Ovary (tissue), 9 donors: Measurements from ENCODE around the gene PLA2G1B. TPM values are rescaled to one million over a fixed set of nuclear protein-coding genes. Genes with fewer than 3 reads are reported as not detected.

ENCODE experiments used
- DNase-seq, 5 donors: peaks; one replicate each; pipeline ENCODE4 v3.0.0-alpha.2; 2019 to 2020
- H3K27ac ChIP-seq, 2 donors: fragments of 200-600 bp; one replicate each; pipeline versions ENCODE4 v1.5.1 to v1.8.0; 2019 to 2022
- H3K27me3 ChIP-seq: fragments of 200-600 bp; one replicate; pipeline ENCODE4 v1.8.0; 2022
- H3K36me3 ChIP-seq: fragments of 200-600 bp; sonication (generic); one replicate; pipeline ENCODE4 v1.5.1; 2019
- H3K4me1 ChIP-seq: one replicate; pipeline ENCODE4 v1.8.1; 2013; ENCODE audit warnings: mild to moderate bottlenecking, moderate library complexity; ENCODE audit not compliant: insufficient read depth
- H3K4me3 ChIP-seq: fragments of 200-600 bp; sonication (generic); one replicate; pipeline ENCODE4 v1.5.1; 2017
- H3K9me3 ChIP-seq, 2 donors: fragments of 200-600 bp in 1 of 2; sonication (generic) in 1 of 2; one replicate each; pipeline versions ENCODE4 v1.5.1 to v1.8.1; 2013 to 2019; ENCODE audit warnings: mild to moderate bottlenecking in 1 of 2, moderate library complexity in 1 of 2
- CTCF ChIP-seq, 3 donors: fragments of 450-650 bp in 2 of 3; fragments of 200-600 bp in 1 of 3; IDR thresholded peaks; one replicate each; pipeline versions ENCODE4 v1.5.1 to v1.8.0; 2016 to 2022; ENCODE audit warnings: antibody characterized with exemption in 3 of 3, mild to moderate bottlenecking in 1 of 3
- EP300 ChIP-seq: sonication (generic); formaldehyde crosslinking; IDR thresholded peaks from one replicate; pipeline ENCODE4 v1.6.1; 2017; ENCODE audit warnings: antibody characterized with exemption
- POLR2A ChIP-seq: fragments of 450-650 bp; IDR thresholded peaks from one replicate; pipeline ENCODE4 v1.6.1; 2017; ENCODE audit warnings: antibody characterized with exemption, mild to moderate bottlenecking, moderate library complexity
- WGBS, 3 donors: extraction: QIAGEN DNeasy Blood & Tissue Kit in 1 of 3; methylation state at CpG; one replicate each; pipeline versions ENCODE4 v1.1.5 to v1.1.7; 2013 to 2017; 5-methylcytosine and 5-hydroxymethylcytosine counted together
- intact Hi-C, 4 donors: fragments of 100-400 bp; cut with DNase I; formaldehyde crosslinking; loops; one replicate each; pipeline versions ENCODE4 v1.11.0 to v1.15.1; 2022 to 2023
- polyA plus RNA-seq, 2 donors: library from polyadenylated mRNA; stranded (reverse); fragments of 200-250 nt in 1 of 2; fragments of 350-450 nt in 1 of 2; fragmentation: Illumina TruSeq in 1 of 2; extraction: RNeasy Lipid Tissue Mini Kit (QIAGEN cat#74804) in 1 of 2; gene quantifications; one replicate each; pipeline ENCODE4 v1.2.3, GENCODE V29; 2013 to 2014
- total RNA-seq, 7 donors: library from RNA; depleted of rRNA in 2 of 7; stranded (reverse); fragments of >200 nt in 2 of 7; fragmentation: NEBNext Ultra II Directional in 3 of 7; extraction: Animal tissue kit (Norgen Biotek cat#: 25700) in 3 of 7; gene quantifications; one replicate each; pipeline versions ENCODE4 v1.1.0 to v1.2.4, GENCODE V29; 2016 to 2023
- donor health status: DM: no; HTN: no; CAD: no; lungs with moderate emphysema.
- donor health status: DM: no; HTN: no; CAD: no.
- donor health status: Bipolar disorder and iron deficiency.
- donor health status: DM: yes; HTN: yes; CAD: no.
- donor health status: DM: no; HTN: no; CAD: no.
- donor health status: DM: yes; HTN: yes; CAD: no.

Gene PLA2G1B
- total and polyA plus RNA-seq, 9 donors, result 0.67 to 17.0 (median 7.1) TPM

GRCh38 chr12:120352117-120352516 is 24.5 kb upstream of the PLA2G1B start:
- Histone ChIP-seq H3K36me3 (no peaks in the 10 kb centered on the region), H3K9me3 (no peaks in the 10 kb centered on the region), H3K27me3 (no peaks in the 10 kb centered on the region), H3K27ac (no peak overlapping the region), H3K4me3 (no peak overlapping the region), H3K4me1 (no peaks in the 10 kb centered on the region)
- intact Hi-C loops, result no loop called here
- 77 to 87% (median 85%) methylated on average over 5 of the region's 5 CpGs for WGBS, 3 donors
- TF ChIP-seq CTCF (IDR thresholded peaks at IDR 0.05) (no peak), POLR2A (no peak), EP300 (no peak)
- DNase-seq, result no peak

GRCh38 chr12:120350576-120351350 is 23.2 kb upstream of the PLA2G1B start:
- TF ChIP-seq EP300 (no peak), CTCF (IDR thresholded peaks at IDR 0.05) (no peak), POLR2A (no peak)
- H3K36me3 ChIP-seq, result no peaks in the 10 kb centered on the region
- DNase-seq, result no peak
- H3K9me3 ChIP-seq, result no peaks in the 10 kb centered on the region
- 51 to 73% (median 57%) methylated on average over 19 of the region's 19 CpGs for WGBS, 3 donors
- no peak overlapping the region for H3K4me3 ChIP-seq
- intact Hi-C loops, result no loop called here
- no peaks in the 10 kb centered on the region for H3K4me1 ChIP-seq
- H3K27me3 ChIP-seq, result no peaks in the 10 kb centered on the region
- no peak overlapping the region for H3K27ac ChIP-seq

- intact Hi-C loops, result no loop called here
- WGBS, 3 donors, result 93 to 95% (median 94%) methylated on average over 10 to 11 of the region's 11 CpGs
Measured at GRCh38 chr12:120347766-120348165, 20.2 kb upstream of the PLA2G1B start.

GRCh38 chr12:120346681-120347080 is 19.1 kb upstream of the PLA2G1B start:
- Histone ChIP-seq H3K27me3 (no peaks in the 10 kb centered on the region), H3K4me3 (no peak overlapping the region), H3K9me3 (no peaks in the 10 kb centered on the region), H3K36me3 (no peaks in the 10 kb centered on the region), H3K4me1 (peaks cover 7% of the 10 kb centered on the region), H3K27ac (no peak overlapping the region)
- intact Hi-C loops, result no loop called here
- 92 to 97% (median 94%) methylated on average over 7 of the region's 7 CpGs for WGBS, 3 donors
- DNase-seq, result no peak
- no peak for TF ChIP-seq POLR2A
- no peak for TF ChIP-seq EP300
- no peak for TF ChIP-seq CTCF (IDR thresholded peaks at IDR 0.05)

More at GRCh38 chr12:120347766-120348165, 20.2 kb upstream of the PLA2G1B start:
- Histone ChIP-seq H3K36me3 (no peaks in the 10 kb centered on the region), H3K4me3 (no peak overlapping the region), H3K27ac (no peak overlapping the region), H3K9me3 (no peaks in the 10 kb centered on the region), H3K27me3 (no peaks in the 10 kb centered on the region), H3K4me1 (peaks cover 1% of the 10 kb centered on the region)
- DNase-seq, result no peak
- no peak for TF ChIP-seq EP300
- TF ChIP-seq POLR2A, result no peak
- TF ChIP-seq CTCF (IDR thresholded peaks at IDR 0.05), result no peak
